DMS153 (cell line): ENCODE measurements around the gene SLTM.
"Not testable (repeated sequence)": the region's sequence is repeated elsewhere in the genome, so short reads cannot be mapped to it uniquely, and the experiment has no call there.

Experiments used
- DNase-seq: peaks from one replicate; lab custom pipeline; 2025; lab: John Stamatoyannopoulos, UW

The SLTM gene

GRCh38 chr15:58933281-58934113 lies at the start of gene SLTM:
TSS of gene SLTM (minus strand) at chr15:58933679. CDS start at chr15:58933565, 114 bp downstream.
- peak; percentile 66 for DNase-seq

DNA sequence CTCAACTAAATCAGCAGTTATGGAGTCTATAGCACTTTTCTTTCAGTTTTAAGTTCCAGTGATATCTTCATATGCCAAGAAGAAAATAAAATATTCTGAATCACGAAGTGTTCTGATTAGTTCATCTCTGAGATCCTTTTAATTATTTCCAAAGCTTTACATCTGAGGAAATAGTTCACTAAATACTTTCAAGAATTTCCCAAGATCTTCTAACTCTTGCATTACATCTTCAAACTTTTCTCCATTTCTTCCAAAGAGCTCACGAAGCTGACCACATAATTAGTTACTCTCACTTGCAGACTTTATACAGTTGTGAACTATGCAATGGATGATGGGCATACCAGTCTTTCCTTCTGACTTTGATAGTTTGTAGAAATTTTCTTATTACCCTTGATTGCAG lies 49.8 kb upstream of the SLTM start:
- DNase-seq, result no peak

DNA sequence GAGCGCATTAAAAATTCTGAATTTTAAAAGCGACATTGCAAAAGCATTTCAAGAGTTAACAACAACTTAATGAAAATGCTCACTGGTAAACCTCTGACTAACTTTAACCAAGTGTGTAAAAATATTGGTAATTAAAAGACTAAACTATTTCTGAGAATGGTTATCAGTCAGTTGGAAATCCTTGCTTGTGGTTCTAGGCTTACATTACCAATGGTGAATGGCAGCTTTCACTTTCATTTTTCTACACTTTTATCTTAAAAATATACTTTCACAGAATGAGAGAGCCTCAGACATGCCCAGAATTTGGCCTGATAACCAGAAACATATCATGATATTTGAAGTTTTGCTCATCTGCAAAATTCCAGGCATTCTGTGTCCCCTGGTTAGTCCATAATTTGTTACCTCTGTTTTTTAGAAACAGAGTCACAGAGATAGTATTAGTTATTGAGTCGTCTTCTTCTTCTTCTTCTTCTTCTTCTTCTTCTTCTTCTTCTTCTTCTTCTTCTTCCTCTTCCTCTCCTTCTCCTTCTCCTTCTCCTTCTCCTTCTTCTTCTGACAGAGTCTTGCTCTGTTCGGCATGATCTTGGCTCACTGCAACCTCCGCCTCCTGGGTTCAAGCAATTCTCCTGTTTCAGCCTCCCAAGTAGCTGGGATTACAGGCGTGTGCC lies 48.5 kb upstream of the SLTM start:
- DNase-seq, result no peak

GRCh38 chr15:58980351-58980939 lies 47.0 kb upstream of the SLTM start:
- DNase-seq, result peak; percentile 10

DNA sequence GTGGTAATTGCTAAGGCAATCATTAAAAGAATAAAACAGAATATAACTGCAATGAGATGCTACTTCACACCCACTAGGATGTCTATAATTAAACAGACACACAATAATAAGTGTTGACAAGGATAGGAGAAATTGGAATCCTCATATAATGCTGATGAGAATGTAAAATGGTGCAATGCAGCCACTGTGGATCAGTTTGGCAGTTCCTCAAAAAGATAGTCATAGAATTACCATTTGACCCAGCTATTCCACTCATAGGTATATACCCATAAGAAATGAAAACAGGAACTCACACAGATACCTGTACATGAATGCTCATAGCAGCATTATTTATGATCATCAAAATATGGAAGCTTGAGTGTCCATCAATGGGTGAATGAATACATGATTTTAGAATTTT lies 44.4 kb upstream of the SLTM start:
- no peak for DNase-seq

DNA sequence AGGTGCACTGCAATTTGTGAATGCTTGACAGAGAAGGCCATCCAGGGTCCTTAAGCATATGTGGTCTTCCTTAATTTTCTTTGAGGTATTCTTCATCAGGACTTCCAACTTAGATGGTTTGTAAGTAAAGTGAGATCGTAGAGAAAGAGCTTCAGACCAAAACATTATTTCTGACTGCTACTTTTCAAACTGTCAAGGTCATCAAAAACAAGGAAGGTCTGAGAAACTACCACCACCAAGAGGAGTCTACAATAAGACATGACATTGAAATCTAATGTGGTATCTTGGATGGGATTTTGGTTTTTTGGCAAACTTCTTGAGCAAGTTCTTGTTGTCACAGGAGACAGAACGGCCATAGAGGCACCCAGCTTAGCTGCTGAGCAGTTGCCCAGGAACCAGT lies 34.0 kb upstream of the SLTM start:
- DNase-seq, result no peak

- no peak for DNase-seq
Observed at GRCh38 chr15:58966698-58967097, 33.2 kb upstream of the SLTM start.

DNA sequence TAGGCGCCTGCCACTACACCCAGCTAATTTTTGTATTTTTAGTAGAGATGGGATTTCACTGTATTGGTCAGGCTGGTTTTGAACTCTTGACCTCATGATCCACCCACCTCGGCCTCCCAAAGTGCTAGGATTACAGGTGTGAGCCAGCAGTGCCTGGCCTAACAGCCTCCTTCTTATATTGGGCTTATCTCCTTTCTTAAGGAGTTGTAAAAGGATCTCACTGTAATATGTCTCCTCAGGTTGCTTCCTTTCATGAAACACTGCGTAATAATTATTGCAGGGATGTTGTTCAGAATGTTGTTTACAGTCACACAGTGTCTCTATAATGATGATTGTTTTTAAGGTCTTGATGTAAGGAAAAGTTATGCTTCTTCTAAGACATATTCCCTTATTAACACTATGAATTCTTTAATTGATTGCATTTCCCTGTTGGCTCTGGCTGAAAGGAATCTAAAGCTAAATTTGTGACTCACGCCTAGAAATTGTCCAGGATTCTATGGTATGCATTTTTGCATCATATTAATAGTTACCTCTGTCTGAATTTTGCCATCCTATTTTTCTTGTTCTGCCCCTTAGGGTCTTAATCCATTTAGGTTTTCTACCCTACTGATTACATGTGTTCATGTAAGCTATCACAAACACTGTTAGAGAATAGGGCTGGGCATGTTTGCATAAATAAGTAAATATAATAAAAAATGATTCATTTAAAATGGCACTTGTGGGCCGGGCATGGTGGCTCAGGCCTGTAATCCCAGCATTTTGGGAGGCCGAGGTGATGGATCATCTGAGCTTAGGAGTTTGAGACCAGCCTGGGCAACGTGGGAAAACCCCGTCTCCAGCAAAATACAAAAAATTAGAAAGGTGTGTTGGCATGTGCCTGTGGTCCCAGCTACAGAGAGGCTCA lies 29.4 kb upstream of the SLTM start:
- DNase-seq, result no peak

DNA sequence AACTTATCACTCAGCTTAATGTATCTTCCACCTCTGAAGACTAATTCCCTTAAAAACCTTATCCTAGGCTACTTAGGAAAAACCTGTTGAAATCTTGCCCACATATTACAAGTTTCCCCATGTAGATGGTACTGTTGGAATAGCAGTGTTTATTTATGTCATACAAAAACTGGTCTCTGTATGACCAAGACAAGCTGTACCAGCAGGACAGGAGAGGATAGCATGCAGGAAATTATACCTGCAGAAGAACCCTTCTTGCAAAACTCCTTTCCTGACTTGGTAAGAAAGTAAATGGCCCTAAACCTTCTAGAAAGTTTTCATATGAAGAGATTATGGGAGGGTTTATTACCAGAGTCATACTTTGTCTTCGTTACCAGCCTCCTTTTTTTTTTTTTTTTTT lies 28.7 kb upstream of the SLTM start:
- DNase-seq, result no peak

GRCh38 chr15:58958811-58959210 lies 25.3 kb upstream of the SLTM start:
- no peak for DNase-seq

DNA sequence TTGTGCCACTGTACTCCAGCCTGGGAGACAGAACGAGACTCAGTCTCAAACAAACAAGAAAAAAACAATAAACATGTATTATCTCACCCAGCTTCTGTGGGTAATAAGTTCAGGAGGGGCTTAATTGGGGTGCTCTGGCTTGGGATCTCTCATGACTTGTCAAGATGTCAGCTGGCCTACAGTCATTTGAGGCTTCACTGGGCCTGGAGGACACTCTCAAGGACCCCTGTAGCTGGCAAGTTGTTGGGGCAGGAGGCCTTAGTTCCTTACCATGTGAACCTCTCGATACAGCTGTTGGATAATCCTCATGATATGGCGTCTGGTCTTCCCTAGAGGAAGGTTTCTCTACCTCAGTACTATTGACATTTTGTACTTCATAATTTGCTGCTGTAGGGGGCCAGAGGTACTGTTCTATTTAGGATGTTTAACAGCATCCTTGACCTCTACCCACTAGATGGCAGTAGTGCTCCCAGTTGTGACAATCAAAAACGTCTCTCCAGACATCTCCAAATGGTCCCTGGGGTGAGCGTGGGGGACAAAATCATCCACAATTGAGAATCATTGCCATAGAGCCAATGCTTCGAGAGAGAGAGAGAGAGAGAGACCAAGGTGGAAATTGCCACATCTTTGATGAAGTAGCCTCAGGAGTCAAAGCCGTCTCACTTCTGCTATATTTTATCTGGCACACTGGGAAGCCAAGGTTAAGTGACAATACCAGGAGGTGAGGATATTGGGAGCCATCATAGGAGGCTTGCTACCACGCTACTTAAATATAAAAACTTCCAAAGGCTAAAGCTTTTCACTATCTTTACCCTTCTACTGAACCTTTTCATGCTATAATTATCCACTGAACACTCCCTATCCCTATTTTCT lies 23.9 kb upstream of the SLTM start:
- DNase-seq, result peak; percentile 8

DNA sequence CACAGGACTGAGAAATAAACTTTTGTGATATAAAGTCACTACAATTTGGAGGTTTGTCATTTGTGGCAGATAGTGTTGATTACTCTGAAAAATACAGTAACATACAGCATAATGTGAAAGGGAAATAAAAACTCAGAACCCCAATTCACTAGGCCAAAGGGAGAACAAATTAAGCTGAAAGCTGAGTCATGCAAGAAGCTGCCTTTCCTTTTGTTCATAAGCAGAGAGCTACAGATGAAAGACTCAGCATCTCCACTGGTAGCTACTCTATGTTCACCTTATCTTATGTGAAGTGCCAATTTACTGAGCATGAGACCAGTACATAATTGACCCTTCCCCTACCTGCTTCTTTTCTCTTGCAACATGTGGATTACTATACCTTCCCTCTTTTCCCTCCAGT lies 19.3 kb upstream of the SLTM start:
- DNase-seq, result no peak

GRCh38 chr15:58951388-58952007 lies 18.0 kb upstream of the SLTM start:
- DNase-seq, result peak; percentile 6

GRCh38 chr15:58947179-58947578 lies 13.7 kb upstream of the SLTM start:
- DNase-seq, result no peak

DNA sequence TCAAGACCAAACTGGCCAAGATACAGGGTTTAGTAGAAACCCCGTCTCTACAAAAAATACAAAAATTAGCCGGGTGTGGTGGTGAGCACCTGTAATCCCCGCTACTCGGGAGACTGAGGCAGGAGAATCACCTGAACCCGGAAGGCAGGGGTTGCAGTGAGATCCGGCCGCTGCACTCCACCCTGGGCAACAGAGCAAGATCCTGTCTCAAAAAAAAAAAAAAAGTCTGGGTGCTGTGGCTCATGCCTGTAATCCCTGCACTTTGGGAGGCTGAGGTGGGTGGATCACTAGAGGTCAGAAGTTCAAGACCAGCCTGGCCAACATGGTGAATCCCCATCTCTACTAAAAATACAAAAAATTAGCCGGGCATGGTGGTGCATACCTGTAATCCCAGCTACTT lies 1.5 kb upstream of the SLTM start:
- not testable (repeated sequence) for DNase-seq

GRCh38 chr15:58934521-58934920 lies 1.0 kb upstream of the SLTM start:
- no peak for DNase-seq

DNA sequence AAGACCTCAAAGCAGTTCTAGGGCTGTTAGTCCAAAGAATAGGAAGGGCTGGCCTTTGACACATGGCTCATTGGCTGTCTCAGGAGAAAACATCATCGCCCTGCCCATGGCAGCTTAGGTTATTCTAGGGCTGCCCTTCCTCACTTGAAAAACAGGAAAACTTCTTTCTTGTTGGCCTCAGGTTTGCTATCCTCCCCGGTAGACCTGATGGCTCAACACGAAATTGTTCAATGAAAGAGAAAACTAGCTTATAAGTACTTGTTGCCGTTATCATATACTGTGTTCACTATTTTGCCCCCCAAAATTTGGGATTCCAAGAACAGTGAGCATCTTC lies 602 bp upstream of the SLTM start:
- no peak for DNase-seq

GRCh38 chr15:58932710-58933280 lies 684 bp downstream of the SLTM start:
- DNase-seq, result no peak

GRCh38 chr15:58931987-58932588 lies 1.4 kb downstream of the SLTM start:
- no peak for DNase-seq

GRCh38 chr15:58929891-58930416 lies 3.5 kb downstream of the SLTM start:
- DNase-seq, result no peak
